GM21825 (cell line): ENCODE results near the gene NAV2.

Experiments
- ATAC-seq: cut with Tn5 transposase; IDR thresholded peaks from one replicate; pipeline ENCODE4 v1.9.1; 2021; ENCODE audit warnings: mild to moderate bottlenecking, moderate library complexity; ENCODE audit not compliant: unreplicated experiment

The NAV2 gene

GRCh38 chr11:20031155-20032001, 318.7 kb downstream of the NAV2 start:
- ATAC-seq: no peak

GRCh38 chr11:20032127-20032526, 319.5 kb downstream of the NAV2 start:
- no peak for ATAC-seq

DNA sequence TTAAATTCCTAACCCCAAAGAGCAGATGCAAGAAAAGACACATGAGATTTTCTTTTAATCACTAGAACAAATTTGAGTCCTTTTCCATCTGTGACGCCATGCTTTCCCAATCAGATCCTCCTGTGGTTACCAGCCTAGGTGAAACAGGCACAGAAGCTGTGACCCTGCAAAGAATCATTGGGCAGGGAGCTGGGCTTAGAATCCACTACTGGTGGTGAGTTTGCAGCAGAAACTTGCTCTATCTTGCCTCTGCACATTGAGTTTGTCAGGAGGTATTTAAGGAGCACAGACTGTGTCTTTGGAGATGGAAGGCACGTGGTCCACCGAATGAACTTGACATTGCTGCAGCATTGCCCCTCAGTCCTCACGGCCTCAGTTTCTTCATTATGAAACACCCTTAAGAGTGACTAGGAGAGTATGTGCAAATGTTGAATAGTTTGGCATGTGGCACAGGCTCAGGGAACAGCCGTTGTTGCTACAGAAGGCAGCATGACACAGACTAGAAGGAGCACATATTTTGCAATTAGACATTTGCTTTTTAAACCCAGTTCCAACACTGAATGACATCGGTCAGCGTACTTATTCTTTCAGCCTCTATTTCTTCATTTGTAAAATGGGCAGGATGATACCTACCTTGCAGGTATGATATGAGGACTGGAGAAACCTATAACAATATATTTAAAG, 320.1 kb downstream of the NAV2 start:
- no peak for ATAC-seq

DNA sequence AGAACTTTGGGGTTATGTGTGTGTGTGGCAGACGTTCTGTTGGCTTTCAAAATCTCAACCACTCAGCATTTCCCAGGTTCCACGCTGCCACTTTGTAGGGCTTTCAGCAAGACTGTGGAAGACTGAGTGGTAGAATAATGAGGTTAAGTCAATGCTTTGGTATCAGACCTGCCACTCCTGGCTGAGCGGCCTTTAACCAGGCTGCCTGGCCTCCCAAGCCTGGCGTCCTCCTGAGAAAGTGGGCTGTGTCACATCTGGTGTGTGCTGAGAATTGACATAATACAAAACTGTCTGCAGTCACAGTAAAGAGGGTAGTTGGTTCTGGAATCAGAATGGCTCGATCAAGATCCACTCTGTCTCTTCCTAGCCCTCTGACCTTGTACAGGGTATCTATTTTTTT, 321.2 kb downstream of the NAV2 start:
- ATAC-seq: no peak

DNA sequence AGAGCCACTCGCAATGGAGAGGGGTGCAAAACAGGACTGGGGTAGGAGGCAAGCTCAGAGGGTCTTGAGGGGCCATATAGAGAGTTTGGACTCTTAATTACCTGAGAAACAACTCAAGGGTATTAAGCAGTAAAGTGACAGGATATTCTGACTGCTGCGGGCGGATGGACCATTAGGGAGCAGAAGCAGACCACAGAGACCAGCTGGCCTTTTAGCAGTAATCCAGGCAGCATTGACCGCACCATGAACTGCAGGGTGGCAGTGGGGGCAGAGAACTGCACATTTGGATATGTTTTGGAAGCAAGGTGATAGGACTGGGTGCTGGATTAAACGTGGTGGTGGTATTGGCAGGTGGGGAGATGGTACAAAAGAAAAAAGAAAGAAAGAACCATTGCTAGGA, 322.3 kb downstream of the NAV2 start:
- no peak for ATAC-seq

GRCh38 chr11:20035375-20035700, 322.7 kb downstream of the NAV2 start:
- no peak for ATAC-seq

DNA sequence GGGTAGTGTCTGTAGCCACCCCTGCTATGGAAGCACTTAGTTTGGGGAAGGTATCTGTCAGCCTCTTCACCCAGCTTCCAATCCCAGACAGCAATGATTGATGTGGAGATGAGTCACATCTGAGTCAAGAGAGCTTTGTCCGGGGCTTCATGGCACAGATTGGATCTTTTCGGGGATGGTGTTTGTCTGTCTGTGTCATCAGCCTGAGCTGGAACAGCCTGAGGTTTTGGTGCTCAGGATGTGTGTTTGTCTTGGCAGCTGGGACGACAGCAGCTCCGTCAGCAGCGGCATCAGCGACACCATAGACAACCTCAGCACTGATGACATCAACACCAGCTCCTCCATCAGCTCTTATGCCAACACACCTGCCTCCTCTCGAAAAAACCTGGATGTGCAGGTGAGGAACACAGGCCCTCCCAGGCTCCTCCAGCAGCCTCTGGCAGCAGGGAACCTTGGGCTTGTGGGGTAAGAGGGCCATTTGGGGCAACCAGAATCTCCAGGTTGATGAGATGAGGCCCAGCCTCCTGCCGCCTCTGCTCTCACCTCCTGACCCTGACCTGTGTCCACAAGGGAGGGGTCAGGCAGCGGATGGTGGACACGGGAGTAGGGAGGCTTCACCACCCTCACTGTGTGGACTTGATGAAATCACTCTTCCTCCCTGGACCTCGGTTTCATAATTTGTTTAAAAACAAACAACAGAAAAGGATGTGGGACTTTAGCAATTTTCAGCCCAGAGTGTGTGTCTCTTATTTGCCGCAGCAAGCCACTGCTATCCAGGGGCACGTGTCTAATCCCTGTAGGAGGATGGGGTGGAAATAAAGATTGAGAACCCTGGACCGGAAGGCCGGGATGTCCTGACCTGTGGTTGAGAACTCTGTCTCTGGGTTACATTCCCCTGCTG, 323.3 kb downstream of the NAV2 start:
- ATAC-seq: no peak

- ATAC-seq: no peak
Observed at GRCh38 chr11:20036626-20037335, 324.1 kb downstream of the NAV2 start.

DNA sequence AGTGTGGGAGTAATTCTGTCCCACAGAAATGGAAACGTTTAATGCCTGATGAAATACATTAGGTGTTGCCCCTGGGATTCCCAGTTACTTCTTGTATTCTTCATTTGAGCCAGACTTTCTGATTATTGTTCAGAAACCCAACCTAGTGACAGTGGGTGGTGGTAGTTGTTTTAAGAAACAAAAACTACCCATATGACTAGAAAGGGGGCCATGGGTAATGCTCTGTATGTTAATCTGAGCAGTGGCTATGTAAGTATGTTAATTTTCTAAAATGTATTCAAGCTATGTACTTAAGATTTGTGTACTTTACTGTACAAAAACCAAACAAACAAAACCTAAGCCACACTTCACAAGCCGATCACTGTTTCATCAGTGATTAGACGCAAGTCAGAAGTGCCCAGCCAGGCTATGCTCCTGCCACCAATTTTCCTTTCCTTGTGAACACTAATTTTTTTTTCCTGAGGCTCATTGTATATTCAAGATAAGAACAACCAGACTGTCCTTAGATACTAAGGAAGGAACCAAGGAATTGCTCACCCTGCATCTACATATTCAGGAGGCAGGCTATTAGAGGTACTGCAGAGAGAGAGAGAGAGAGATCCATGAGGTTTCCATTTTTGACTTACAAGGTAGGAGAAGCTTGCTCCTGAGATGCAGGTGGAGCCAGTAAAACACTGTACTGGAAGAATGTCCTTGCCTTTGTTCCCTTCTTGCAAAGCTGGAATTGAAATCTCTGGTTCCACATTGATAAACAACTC, 324.9 kb downstream of the NAV2 start:
- ATAC-seq: no peak

- ATAC-seq: no peak
Observed at GRCh38 chr11:20038412-20038811, 325.8 kb downstream of the NAV2 start.

GRCh38 chr11:20038972-20039371, 326.3 kb downstream of the NAV2 start:
- no peak for ATAC-seq

DNA sequence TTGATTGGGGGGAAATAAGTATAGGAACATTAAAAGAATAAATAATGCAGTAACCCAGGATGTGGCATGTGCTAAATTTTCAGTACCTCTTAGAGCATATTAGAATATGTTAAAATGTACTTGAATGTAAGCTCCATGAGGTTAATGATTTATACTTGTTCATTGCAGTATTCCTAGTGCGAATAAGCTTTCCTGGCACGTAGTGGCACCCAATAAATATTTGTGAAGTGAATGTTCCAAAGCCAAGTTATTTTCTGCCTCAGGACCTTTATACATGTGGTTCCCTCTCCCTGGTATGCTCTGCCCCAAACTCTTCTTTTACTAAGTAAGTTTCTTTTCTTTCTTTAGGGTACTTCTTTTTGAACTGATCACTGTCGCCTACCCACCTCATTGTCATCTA, 328.9 kb downstream of the NAV2 start:
- no peak for ATAC-seq

GRCh38 chr11:20042045-20042639, 329.5 kb downstream of the NAV2 start:
- ATAC-seq: no peak

DNA sequence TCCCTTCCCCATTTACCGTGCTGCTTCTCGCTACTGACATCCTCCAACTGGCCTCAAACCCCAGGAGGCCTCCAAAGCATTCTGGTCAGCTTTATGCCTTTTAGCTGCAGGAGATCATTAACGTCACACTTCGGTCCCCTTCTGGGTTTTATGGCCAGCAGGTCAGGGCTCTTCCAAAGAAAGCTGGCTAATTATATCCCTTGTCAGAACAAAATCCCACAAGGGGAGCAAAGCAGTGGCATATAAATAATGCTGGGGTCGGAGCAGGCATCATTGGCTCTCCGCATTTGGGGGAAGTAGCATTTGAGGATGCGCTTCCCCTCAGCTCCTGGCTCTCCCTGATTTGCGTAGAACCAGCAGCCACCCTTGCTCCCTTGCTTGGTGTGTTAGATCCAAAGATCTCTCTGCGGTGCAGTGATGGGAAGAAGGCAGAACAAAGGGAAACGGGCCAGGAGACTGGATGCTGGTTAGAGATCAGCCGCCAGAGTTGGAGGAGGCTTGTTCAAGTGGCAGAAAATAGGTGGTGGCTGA, 330.2 kb downstream of the NAV2 start:
- ATAC-seq: no peak

- ATAC-seq: no peak
Observed at GRCh38 chr11:20043992-20044391, 331.4 kb downstream of the NAV2 start.

- no peak for ATAC-seq
Observed at GRCh38 chr11:20045098-20045688, 332.6 kb downstream of the NAV2 start.

DNA sequence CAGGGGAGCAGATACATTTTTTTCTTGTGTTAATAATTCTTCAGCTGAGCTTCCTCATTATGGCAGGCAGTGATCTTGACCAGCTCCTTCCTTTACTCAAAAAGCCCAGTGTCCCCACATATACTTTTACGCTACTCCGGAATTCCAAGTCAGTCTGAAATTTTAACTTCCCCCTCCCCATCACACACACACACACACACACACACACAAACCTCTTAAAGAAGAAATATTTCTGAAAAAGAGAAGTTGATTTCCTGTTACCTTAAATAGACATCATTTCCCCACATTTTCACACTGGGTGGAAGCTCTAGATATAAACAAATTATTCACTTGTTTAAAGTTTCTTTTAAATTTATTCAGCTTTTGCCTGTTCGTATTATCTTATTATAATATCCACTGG, 333.8 kb downstream of the NAV2 start:
- ATAC-seq: no peak

DNA sequence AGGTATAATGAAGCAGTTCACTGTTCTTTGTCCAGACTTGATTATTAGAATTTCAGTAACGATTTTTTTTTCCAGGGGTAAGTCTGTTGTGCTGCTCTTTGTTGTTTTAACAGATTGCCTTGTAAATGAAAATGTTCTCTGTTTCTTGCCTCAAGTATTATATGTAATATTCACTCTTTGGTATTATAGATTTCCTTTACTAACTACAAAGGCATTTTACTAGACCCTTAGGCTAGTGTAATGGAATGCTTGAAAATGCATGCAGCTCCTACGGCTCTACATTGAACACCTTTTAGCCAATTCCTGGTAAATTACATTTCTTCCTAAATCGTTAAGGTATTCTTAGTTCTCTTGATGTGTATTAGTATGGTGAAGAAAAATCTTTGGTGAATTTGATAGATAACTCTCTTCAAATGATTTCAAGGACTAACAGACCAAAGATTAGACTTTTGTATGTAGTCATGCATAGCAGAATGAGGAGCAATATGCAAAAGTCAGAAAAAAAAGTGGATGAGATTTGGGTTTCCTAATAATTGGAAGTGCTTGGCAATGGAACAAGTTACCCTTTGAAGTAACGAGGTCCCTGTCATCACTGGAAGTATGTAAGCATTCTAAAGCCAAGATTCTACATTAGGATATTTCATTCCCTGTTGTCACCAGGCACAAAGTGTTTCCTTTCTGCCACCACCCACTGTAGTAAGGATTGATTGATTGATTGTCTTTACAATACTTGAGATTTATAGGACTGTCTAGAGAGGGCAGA, 334.6 kb downstream of the NAV2 start:
- ATAC-seq: no peak
